Measurements from ENCODE around the gene KIF20A. TPM values are rescaled to one million over a fixed set of nuclear protein-coding genes. Genes with fewer than 3 reads are reported as not detected.

Gene KIF20A
- total RNA-seq = 31.6 and 47.7 TPM in 2 replicates

GRCh38 chr5:138178516-138179276 lies at the start of gene KIF20A, which contains the start of gene BRD8:
TSS of gene KIF20A (plus strand) at chr5:138179112. CDS start at chr5:138179681, 569 bp downstream.
TSS of gene BRD8 (minus strand) at chr5:138178630. CDS start at chr5:138178614, 16 bp downstream.

GRCh38 chr5:138138949-138139780 lies 39.7 kb upstream of the KIF20A start, which contains the start of gene NME5:
TSS of gene NME5 (minus strand) at chr5:138139428. CDS start at chr5:138138780, 648 bp downstream.

GRCh38 chr5:138213161-138214029 lies 34.5 kb downstream of the KIF20A start, which contains the start of gene CDC23:
TSS of gene CDC23 (minus strand) at chr5:138213323. CDS start at chr5:138213312, 11 bp downstream.

Other genes starting within 250 kb of the KIF20A start
- 56.6 and 59.3 TPM in 2 replicates for gene FAM13B, start 146.0 kb upstream of the KIF20A start, total RNA-seq
- not detected in 2 replicates for gene WNT8A, start 95.1 kb upstream of the KIF20A start, total RNA-seq
- gene NME5, start 39.7 kb upstream of the KIF20A start, total RNA-seq = 11.1 and 11.5 TPM in 2 replicates
- 61.4 and 63.9 TPM in 2 replicates for gene BRD8, start 482 bp upstream of the KIF20A start, total RNA-seq
- gene CDC23, start 34.2 kb downstream of the KIF20A start, total RNA-seq = 32.6 and 34.2 TPM in 2 replicates
- gene GFRA3, start 95.5 kb downstream of the KIF20A start, total RNA-seq = not detected in 2 replicates
- gene CDC25C, start 152.7 kb downstream of the KIF20A start, total RNA-seq = 3.4 and 5.9 TPM in 2 replicates
- gene FAM53C, start 159.2 kb downstream of the KIF20A start, total RNA-seq = 32.1 and 32.6 TPM in 2 replicates
- 55.7 and 60.1 TPM in 2 replicates for gene KDM3B, start 173.6 kb downstream of the KIF20A start, total RNA-seq